ENCODE results near the gene ZNF512B. TPM values are rescaled to one million over a fixed set of nuclear protein-coding genes. Genes with fewer than 3 reads are reported as not detected.
"Not testable (repeated sequence)": the region's sequence is repeated elsewhere in the genome, so short reads cannot be mapped to it uniquely, and the experiment has no call there.

ZNF512B gene
- total and polyA plus RNA-seq, 2 donors (not counting 3 experiments of a cell fraction or from before 2014, with no cell fraction given), result 8.7 to 30.0 TPM

GRCh38 chr20:63976980-63977738 is 7.4 kb upstream of the ZNF512B start:
- TF ChIP-seq GATA2 (IDR thresholded peaks at IDR 0.05; ENCODE audit: insufficient read depth, insufficient read length, low read depth, low read length) (no peak), CTCF (IDR thresholded peaks at IDR 0.05; ENCODE audit: extremely low read depth in 1 of 2, insufficient read depth in 1 of 2, low read depth in 1 of 2, low read length in 2 of 2) (no peak), MYC (IDR thresholded peaks at IDR 0.05; ENCODE audit: low read depth, low read length) (no peak), MAX (IDR thresholded peaks at IDR 0.05; ENCODE audit: insufficient read depth, insufficient read length) (no peak), EZH2 (IDR thresholded peaks at IDR 0.05; ENCODE audit: borderline replicate concordance, low read depth, low read length, severe bottlenecking) (no peak), POLR2AphosphoS5 (IDR thresholded peaks at IDR 0.05; ENCODE audit: insufficient read depth, low read depth, low read length) (no peak), JUN (IDR thresholded peaks at IDR 0.05; ENCODE audit: borderline replicate concordance, insufficient read depth, insufficient read length, low read depth) (no peak), FOS (IDR thresholded peaks at IDR 0.05; ENCODE audit: borderline replicate concordance, insufficient read depth, low read length) (no peak), POLR2A (IDR thresholded peaks at IDR 0.05; ENCODE audit: low read depth, low read length) (no peak)
- H3K4me1 ChIP-seq (ENCODE audit: control insufficient read depth, extremely low read depth, insufficient read depth, low read length), result peaks cover 30% of the 10 kb centered on the region
- FAIRE-seq (no peak), DNase-seq (ENCODE audit: low read depth, low spot score) (no peak)
- no peaks in the 10 kb centered on the region for H3K9me1 ChIP-seq (replicated peaks; ENCODE audit: control insufficient read depth, extremely low read depth, insufficient read depth, low read length)
- POLR2A ChIA-PET, result no interaction called here
- H2AFZ ChIP-seq (ENCODE audit: low read depth, low read length), result no peak overlapping the region
- intact Hi-C loops (cut with micrococcal nuclease) (no loop called here), dilution Hi-C loops (cut with MboI; ENCODE audit: extremely low pct_ligation_motif_present, low sequenced_read_pairs) (no loop called here)
- no peak overlapping the region for H3K4me2 ChIP-seq (ENCODE audit: insufficient read depth, low read length)
- H3K79me2 ChIP-seq (ENCODE audit: control insufficient read depth, insufficient read depth, low read length), result peaks cover 6% of the 10 kb centered on the region
- no peak overlapping the region for H3K9ac ChIP-seq (replicated peaks; ENCODE audit: extremely low read depth, insufficient read depth, low read length)
- no peak overlapping the region for H3K4me3 ChIP-seq (replicated peaks in 1 of 3; ENCODE audit: insufficient read depth in 1 of 3, low read depth in 1 of 3, low read length in 3 of 3)
- CTCF ChIA-PET, result interaction anchor here (1.6 kb wide), 1 partner anchor 439 kb away, joined by 9 read pairs; the partner anchor contains the start of gene PTK6
- no peaks in the 10 kb centered on the region for H3K27me3 ChIP-seq (ENCODE audit: control insufficient read depth in 2 of 2, insufficient read depth in 2 of 2, low read length in 2 of 2)
- H3K9me3 ChIP-seq (replicated peaks; ENCODE audit: control insufficient read depth, insufficient read depth, low read length), result no peaks in the 10 kb centered on the region
- no peak overlapping the region for H3K27ac ChIP-seq (ENCODE audit: insufficient read depth, low read depth, low read length)
- no peaks in the 10 kb centered on the region for H4K20me1 ChIP-seq (replicated peaks; ENCODE audit: control insufficient read depth, extremely low read depth, insufficient read depth, low read length)
- no peaks in the 10 kb centered on the region for H3K36me3 ChIP-seq (ENCODE audit: control insufficient read depth in 2 of 2, extremely low read depth in 1 of 2, insufficient read depth in 2 of 2, low read length in 2 of 2)
- BruUV-seq (replicated peaks), result no TSS peak

GRCh38 chr20:63976511-63976910 is 6.8 kb upstream of the ZNF512B start:
- CTCF ChIA-PET, result interaction anchor here (3.3 kb wide), 1 partner anchor 439 kb away, joined by 89 read pairs; the partner anchor contains the start of gene PTK6
- H3K4me2 ChIP-seq (ENCODE audit: insufficient read depth, low read length); intact Hi-C loops (cut with micrococcal nuclease); H3K36me3 ChIP-seq (ENCODE audit: control insufficient read depth in 2 of 2, extremely low read depth in 1 of 2, insufficient read depth in 2 of 2, low read length in 2 of 2); H3K4me3 ChIP-seq (replicated peaks in 1 of 3; ENCODE audit: insufficient read depth in 1 of 3, low read depth in 1 of 3, low read length in 3 of 3); H3K9ac ChIP-seq (replicated peaks; ENCODE audit: extremely low read depth, insufficient read depth, low read length); H4K20me1 ChIP-seq (replicated peaks; ENCODE audit: control insufficient read depth, extremely low read depth, insufficient read depth, low read length); dilution Hi-C loops (cut with MboI; ENCODE audit: extremely low pct_ligation_motif_present, low sequenced_read_pairs); H3K79me2 ChIP-seq (ENCODE audit: control insufficient read depth, insufficient read depth, low read length); H3K27me3 ChIP-seq (ENCODE audit: control insufficient read depth in 2 of 2, insufficient read depth in 2 of 2, low read length in 2 of 2); DNase-seq (ENCODE audit: low read depth, low spot score); FAIRE-seq; H2AFZ ChIP-seq (ENCODE audit: low read depth, low read length); BruUV-seq (replicated peaks); H3K27ac ChIP-seq (ENCODE audit: insufficient read depth, low read depth, low read length); H3K9me1 ChIP-seq (replicated peaks; ENCODE audit: control insufficient read depth, extremely low read depth, insufficient read depth, low read length); H3K9me3 ChIP-seq (replicated peaks; ENCODE audit: control insufficient read depth, insufficient read depth, low read length): not testable (repeated sequence)
- POLR2A ChIA-PET, result interaction anchor here (1.4 kb wide), 1 partner anchor 86 kb away, joined by 3 read pairs; the partner anchor contains the start of gene TCEA2
- H3K4me1 ChIP-seq (ENCODE audit: control insufficient read depth, extremely low read depth, insufficient read depth, low read length), result peaks cover 29% of the 10 kb centered on the region

Data from endothelial cell of umbilical vein (primary cell).